H1 (cell line): ENCODE results near the gene CD164L2. TPM values are rescaled to one million over a fixed set of nuclear protein-coding genes. Genes with fewer than 3 reads are reported as not detected.

Experiments used
- CTCF ChIA-PET: fragments of 300-600 bp; sonication (Branson Sonifier 250); formaldehyde crosslinking; loops from one replicate; lab custom pipeline; 2021; ENCODE audit not compliant: partially characterized antibody; lab: Charles Lee
- POLR2A ChIA-PET: fragments of 300-600 bp; sonication (Branson Sonifier 250); formaldehyde crosslinking; loops from one replicate; lab custom pipeline; 2021; ENCODE audit warnings: inconsistent platforms; ENCODE audit not compliant: partially characterized antibody; lab: Charles Lee
- DNase-seq, 2 experiments: peaks; one replicate each; pipeline versions ENCODE4 v3.0.0 to v3.0.0-alpha.2; 2010 to 2022; ENCODE audit warnings: low spot score in 2 of 2, low read depth in 1 of 2, mixed read lengths in 1 of 2
- FAIRE-seq: peaks from 2 replicates; lab custom pipeline; 2011; peaks lifted over from hg19 to GRCh38; lab: Jason Lieb, UNC
- H2AFZ ChIP-seq: 2 replicates; pipeline ENCODE4 v1.8.1; 2012; ENCODE audit warnings: low read length, inconsistent platforms
- H2AK5ac ChIP-seq: 2 replicates; pipeline ENCODE4 v1.6.1; 2013; ENCODE audit warnings: low read depth, low read length
- H2BK120ac ChIP-seq: replicated peaks from 2 replicates; pipeline ENCODE3; 2013; ENCODE audit warnings: low read depth, low read length, inconsistent platforms
- H2BK12ac ChIP-seq: 2 replicates; pipeline ENCODE4 v1.6.1; 2013; ENCODE audit warnings: low read depth, low read length
- H2BK15ac ChIP-seq: 2 replicates; pipeline ENCODE4 v1.6.1; 2013; ENCODE audit warnings: low read length
- H2BK20ac ChIP-seq: 2 replicates; pipeline ENCODE4 v1.6.1; 2013; ENCODE audit warnings: low read length
- H2BK5ac ChIP-seq: 2 replicates; pipeline ENCODE4 v1.6.1; 2013; ENCODE audit warnings: low read depth, low read length
- H3K14ac ChIP-seq: 2 replicates; pipeline ENCODE4 v1.6.1; 2013; ENCODE audit warnings: inconsistent platforms; ENCODE audit not compliant: insufficient read length
- H3K18ac ChIP-seq: 2 replicates; pipeline ENCODE4 v1.6.1; 2013; ENCODE audit warnings: low read length; ENCODE audit errors: extremely low read depth
- H3K23ac ChIP-seq: 2 replicates; pipeline ENCODE4 v1.6.1; 2013; ENCODE audit warnings: inconsistent platforms; ENCODE audit not compliant: insufficient read length
- H3K23me2 ChIP-seq: 2 replicates; pipeline ENCODE4 v1.6.1; 2013; ENCODE audit warnings: low read depth, low read length
- H3K27ac ChIP-seq: 2 replicates; pipeline ENCODE4 v1.6.1; 2011; ENCODE audit warnings: low read depth, low read length, inconsistent platforms
- H3K27me3 ChIP-seq, 4 experiments: replicated peaks in 1 of 4; 1 replicate in 1 of 4; 2 replicates in 3 of 4; pipeline versions ENCODE4 v1.6.1 to v1.8.1; 2011 to 2013; ENCODE audit warnings: low read length in 3 of 4, mild to moderate bottlenecking in 3 of 4, inconsistent platforms in 2 of 4, mixed read lengths in 2 of 4, moderate library complexity in 1 of 4; ENCODE audit not compliant: control insufficient read depth in 3 of 4, insufficient read depth in 3 of 4; ENCODE audit errors: extremely low read depth in 1 of 4
- H3K36me3 ChIP-seq, 4 experiments: 2 replicates each; pipeline versions ENCODE4 v1.6.1 to v1.8.1; 2011 to 2013; ENCODE audit warnings: mild to moderate bottlenecking in 4 of 4, low read length in 3 of 4, moderate library complexity in 2 of 4, control low read depth in 1 of 4, inconsistent platforms in 1 of 4; ENCODE audit not compliant: insufficient read depth in 4 of 4, control insufficient read depth in 2 of 4
- H3K4ac ChIP-seq: replicated peaks from 2 replicates; pipeline ENCODE3; 2013; ENCODE audit warnings: low read length, low read depth, mixed read lengths, inconsistent platforms; ENCODE audit not compliant: insufficient read length
- H3K4me1 ChIP-seq, 4 experiments: replicated peaks in 1 of 4; 1 replicate in 1 of 4; 2 replicates in 3 of 4; pipeline versions ENCODE4 v1.6.1 to v1.8.1; 2011 to 2013; ENCODE audit warnings: low read length in 3 of 4, inconsistent platforms in 2 of 4, mixed read lengths in 1 of 4; ENCODE audit not compliant: insufficient read depth in 4 of 4, control insufficient read depth in 3 of 4
- H3K4me2 ChIP-seq, 2 experiments: 2 replicates each; pipeline versions ENCODE4 v1.6.1 to v1.8.1; 2011 to 2013; ENCODE audit warnings: low read depth in 2 of 2, low read length in 2 of 2, control low read depth in 1 of 2, inconsistent platforms in 1 of 2, mild to moderate bottlenecking in 1 of 2; ENCODE audit not compliant: insufficient read depth in 1 of 2
- H3K4me3 ChIP-seq, 4 experiments: fragments of 200-600, 300-600 bp in 1 of 4; sonication (generic), shearing (Covaris generic), sonication (Bioruptor Twin) in 1 of 4; 2 replicates each; pipeline versions ENCODE4 v1.5.1 to v1.8.1; 2011 to 2016; ENCODE audit warnings: low read length in 4 of 4, low read depth in 3 of 4, control low read depth in 2 of 4, inconsistent platforms in 2 of 4, mild to moderate bottlenecking in 2 of 4, mixed read lengths in 1 of 4, moderate library complexity in 1 of 4; ENCODE audit not compliant: insufficient read depth in 2 of 4; ENCODE audit errors: extremely low read depth in 1 of 4
- H3K56ac ChIP-seq: replicated peaks from 2 replicates; pipeline ENCODE3; 2013; ENCODE audit warnings: low read depth, mild to moderate bottlenecking, mixed read lengths, low read length, inconsistent platforms; ENCODE audit not compliant: insufficient read length
- H3K79me1 ChIP-seq: 2 replicates; pipeline ENCODE4 v1.6.1; 2013; ENCODE audit warnings: low read depth, low read length, control low read depth
- H3K79me2 ChIP-seq, 2 experiments: 2 replicates each; pipeline versions ENCODE4 v1.6.1 to v1.8.1; 2012 to 2013; ENCODE audit warnings: low read length in 2 of 2, mild to moderate bottlenecking in 2 of 2, inconsistent platforms in 1 of 2; ENCODE audit not compliant: insufficient read depth in 2 of 2, control insufficient read depth in 1 of 2
- H3K9ac ChIP-seq, 4 experiments: replicated peaks in 1 of 4; 1 replicate in 1 of 4; 2 replicates in 3 of 4; pipeline versions ENCODE4 v1.6.1 to v1.8.1; 2011 to 2013; ENCODE audit warnings: low read depth in 3 of 4, low read length in 3 of 4, control low read depth in 2 of 4, mild to moderate bottlenecking in 2 of 4, moderate library complexity in 2 of 4, inconsistent platforms in 1 of 4; ENCODE audit errors: extremely low read depth in 1 of 4
- H3K9me3 ChIP-seq, 2 experiments: 2 replicates each; pipeline versions ENCODE4 v1.6.1 to v1.8.1; 2012 to 2013; ENCODE audit warnings: mild to moderate bottlenecking in 2 of 2, moderate library complexity in 2 of 2, control low read depth in 1 of 2, inconsistent platforms in 1 of 2, low read depth in 1 of 2, low read length in 1 of 2, mixed read lengths in 1 of 2; ENCODE audit not compliant: insufficient read depth in 2 of 2
- H4K20me1 ChIP-seq, 2 experiments: replicated peaks in 1 of 2; 2 replicates each; pipeline versions ENCODE3 to v1.8.1; 2011 to 2013; ENCODE audit warnings: inconsistent platforms in 2 of 2, low read length in 2 of 2, mild to moderate bottlenecking in 1 of 2; ENCODE audit not compliant: insufficient read depth in 2 of 2, control insufficient read depth in 1 of 2
- H4K5ac ChIP-seq: 2 replicates; pipeline ENCODE4 v1.6.1; 2013; ENCODE audit warnings: low read length, low read depth, mixed read lengths, inconsistent platforms; ENCODE audit not compliant: insufficient read length
- H4K8ac ChIP-seq: 2 replicates; pipeline ENCODE4 v1.8.0; 2013; ENCODE audit warnings: mild to moderate bottlenecking, moderate library complexity, low read length, inconsistent platforms; ENCODE audit not compliant: insufficient read depth; ENCODE audit errors: extremely low read depth
- H4K91ac ChIP-seq: replicated peaks from 2 replicates; pipeline ENCODE3; 2013; ENCODE audit warnings: low read length, mixed read lengths, inconsistent platforms; ENCODE audit not compliant: insufficient read length
- CTCF ChIP-seq, 3 experiments: IDR thresholded peaks; 1 replicate in 2 of 3; 2 replicates in 1 of 3; pipeline versions ENCODE4 v1.5.1 to v1.6.1; 2011; ENCODE audit warnings: low read length in 3 of 3, mild to moderate bottlenecking in 3 of 3, inconsistent platforms in 2 of 3, low read depth in 1 of 3, moderate library complexity in 1 of 3; ENCODE audit not compliant: insufficient read depth in 1 of 3; ENCODE audit errors: control extremely low read depth in 1 of 3
- EP300 ChIP-seq, 2 experiments: IDR thresholded peaks; 1 replicate in 1 of 2; 2 replicates in 1 of 2; pipeline ENCODE4 v1.6.1; 2011 to 2012; ENCODE audit warnings: low read depth in 2 of 2, low read length in 2 of 2, mild to moderate bottlenecking in 2 of 2, borderline replicate concordance in 1 of 2, inconsistent platforms in 1 of 2, moderate library complexity in 1 of 2
- POLR2A ChIP-seq, 2 experiments: IDR thresholded peaks; 1 replicate in 1 of 2; 2 replicates in 1 of 2; pipeline ENCODE4 v1.6.1; 2011; ENCODE audit warnings: low read depth in 2 of 2, low read length in 2 of 2, mild to moderate bottlenecking in 2 of 2; ENCODE audit errors: control extremely low read depth in 1 of 2
- RAD21 ChIP-seq, 2 experiments: IDR thresholded peaks in 1 of 2; conservative IDR thresholded peaks in 1 of 2; 2 replicates each; pipeline ENCODE4 v1.6.1; 2011; ENCODE audit warnings: low read depth in 2 of 2, low read length in 2 of 2, improper control_type of control experiment in 1 of 2, inconsistent platforms in 1 of 2, mild to moderate bottlenecking in 1 of 2, moderate library complexity in 1 of 2
- SP1 ChIP-seq: IDR thresholded peaks from 2 replicates; pipeline ENCODE4 v1.6.1; 2011; ENCODE audit warnings: low read depth, low read length
- SP4 ChIP-seq: IDR thresholded peaks from 2 replicates; pipeline ENCODE4 v1.6.1; 2012; ENCODE audit warnings: low read length, inconsistent platforms
- TCF12 ChIP-seq: IDR thresholded peaks from 2 replicates; pipeline ENCODE4 v1.6.1; 2011; ENCODE audit warnings: low read depth, mild to moderate bottlenecking, low read length
- TEAD4 ChIP-seq: IDR thresholded peaks from 2 replicates; pipeline ENCODE4 v1.6.1; 2012; ENCODE audit warnings: low read depth, low read length, inconsistent platforms, mixed read lengths
- ZNF274 ChIP-seq: IDR thresholded peaks from 2 replicates; pipeline ENCODE4 v1.7.0; 2012; ENCODE audit warnings: low read length, borderline replicate concordance; ENCODE audit errors: extremely low read depth
- WGBS, 2 experiments: shearing (Covaris generic) in 1 of 2; methylation state at CpG; one replicate each; pipeline versions ENCODE4 v1.1.6 to v1.1.7; 2013 to 2015; ENCODE audit warnings: low lambda C conversion rate in 2 of 2, mixed read lengths in 2 of 2, inconsistent platforms in 1 of 2, low coverage in 1 of 2, missing lambda C conversion rate in 1 of 2; ENCODE audit not compliant: insufficient replicate concordance in 2 of 2, insufficient coverage in 1 of 2, insufficient read length in 1 of 2; ENCODE audit errors: extremely low coverage in 1 of 2, missing lambda C conversion rate in 1 of 2; 5-methylcytosine and 5-hydroxymethylcytosine counted together
- polyA plus RNA-seq, 7 experiments: library from polyadenylated mRNA; depleted of rRNA in 3 of 7; stranded (reverse) in 5 of 7; unstranded in 2 of 7; fragments of >200 nt in 5 of 7; fragments of 200-250 nt in 2 of 7; gene quantifications; 1 replicate in 5 of 7; 2 replicates in 1 of 7; 4 replicates in 1 of 7; pipeline versions ENCODE4 v1.2.1 to v1.2.3, GENCODE V29; 2011 to 2013; ENCODE audit warnings: missing spikeins in 2 of 7, mixed read lengths in 2 of 7
- total RNA-seq: library from RNA; stranded (reverse); fragmentation: NEBNext Ultra II Directional; extraction: Animal tissue kit (Norgen Biotek cat#: 25700); gene quantifications from 2 replicates; pipeline ENCODE4 v1.2.1, GENCODE V29; 2021

Gene CD164L2
- total and polyA plus RNA-seq, 2 of the 8 experiments (the other 6 are each of a cell fraction or from before 2014, with no cell fraction given): 3.3 TPM

GRCh38 chr1:27405074-27405473, 21.9 kb upstream of the CD164L2 start:
- H3K18ac ChIP-seq: peak overlapping the region; percentile 80
- H2BK120ac ChIP-seq: no peak overlapping the region
- H4K8ac ChIP-seq: 0 out of 2 replicates have a peak overlapping the region, but pooled peaks have one; percentile 17
- 68% methylated on average over 13 of the region's 13 CpGs; no CpG with 5 or more reads in 1 of the 2 experiments for WGBS, 2 experiments
- H3K79me2 ChIP-seq: no peaks in the 10 kb centered on the region
- POLR2A ChIA-PET: interaction anchor here (0.6 to 1.5 kb wide), 10 partner anchors 10 to 266 kb away, joined by 3 to 5 read pairs (median 4); partner anchors contain the start of gene WASF2
- no peak overlapping the region for H3K14ac ChIP-seq
- peaks cover 10 to 36% (median 18%) of the 10 kb centered on the region in 4 experiments for H3K4me1 ChIP-seq
- H2BK5ac ChIP-seq: peak overlapping the region; percentile 60; the same call in 1 of the 2 replicates
- no peak overlapping the region for H4K5ac ChIP-seq
- H3K56ac ChIP-seq: no peak overlapping the region
- peak overlapping the region in 1 of 4 experiments; percentile 38; a peak in 1 of 7 replicates for H3K9ac ChIP-seq
- FAIRE-seq (peak; percentile 57), DNase-seq (peak in 1 of 2 experiments; percentile 61)
- CTCF ChIA-PET: interaction anchor here (0.6 to 37.8 kb wide), 29 partner anchors 9 to 337 kb away, joined by 3 to 863 read pairs (median 4); partner anchors contain the start of gene MAP3K6
- H2BK12ac ChIP-seq: peak overlapping the region; percentile 5; the same call in 1 of the 2 replicates
- no peaks in the 10 kb centered on the region; the same call in 1 of the 2 replicates for H3K79me1 ChIP-seq
- peak overlapping the region; percentile 66; the same call in 1 of the 2 replicates for H3K27ac ChIP-seq
- H4K91ac ChIP-seq: peak overlapping the region; percentile 34
- H2BK20ac ChIP-seq: no peak overlapping the region
- H3K27me3 ChIP-seq: no peaks in the 10 kb centered on the region
- H4K20me1 ChIP-seq: peaks cover 0 to under 1% of the 10 kb centered on the region in 2 experiments
- H2AK5ac ChIP-seq: peak overlapping the region; percentile 82; the same call in 1 of the 2 replicates
- peak overlapping the region; percentile 27 to 49; a peak in 3 of 4 replicates for H3K4me2 ChIP-seq
- no peak overlapping the region; a peak in 1 of 8 replicates for H3K4me3 ChIP-seq
- no peak overlapping the region for H2AFZ ChIP-seq
- peak overlapping the region; percentile 76 for H3K4ac ChIP-seq
- H3K36me3 ChIP-seq: peaks cover 0 to 19% (median 6%) of the 10 kb centered on the region in 4 experiments; a peak in 6 of 8 replicates
- no peaks in the 10 kb centered on the region for H3K23me2 ChIP-seq
- H3K23ac ChIP-seq: no peak overlapping the region
- no peaks in the 10 kb centered on the region for H3K9me3 ChIP-seq
- H2BK15ac ChIP-seq: no peak overlapping the region
- TF ChIP-seq EP300 (IDR thresholded peaks at IDR 0.05; ENCODE audit: borderline replicate concordance in 1 of 2, low read depth in 2 of 2, low read length in 2 of 2) (no peak), RAD21 (IDR thresholded peaks at IDR 0.05 in 1 of 2, conservative IDR thresholded peaks at IDR 0.05 in 1 of 2; ENCODE audit: low read depth in 2 of 2, low read length in 2 of 2) (peak in 1 of 2 experiments; percentile 6; a peak in 1 of 4 replicates), CTCF (IDR thresholded peaks at IDR 0.05; ENCODE audit: control extremely low read depth in 1 of 3, insufficient read depth in 1 of 3, low read depth in 1 of 3, low read length in 3 of 3) (peak in 2 of 3 experiments; percentile 12 to 41; a peak in 2 of 4 replicates), TEAD4 (0 out of 2 replicates have a peak, but pooled peaks have one; percentile 41), POLR2A (IDR thresholded peaks at IDR 0.05; ENCODE audit: control extremely low read depth in 1 of 2, low read depth in 2 of 2, low read length in 2 of 2) (no peak), SP4 (no peak), SP1 (0 out of 2 replicates have a peak, but pooled peaks have one; percentile 44), ZNF274 (no peak), TCF12 (0 out of 2 replicates have a peak, but pooled peaks have one; percentile 45)
